ENCODE measurements around the gene PLTP.

GRCh38 chr20:45925821-45926506, 14.0 kb upstream of the PLTP start:
- no peak for TF ChIP-seq CTCF (IDR thresholded peaks at IDR 0.05 in 4 of 5, conservative IDR thresholded peaks at IDR 0.05 in 1 of 5)
- TF ChIP-seq POLR2A (IDR thresholded peaks at IDR 0.05) = no peak

All from gastrocnemius medialis (tissue), 4 donors.